Measurements from ENCODE around the gene ARHGAP10. TPM values are rescaled to one million over a fixed set of nuclear protein-coding genes. Genes with fewer than 3 reads are reported as not detected.

Gene ARHGAP10
- total and polyA plus RNA-seq, 4 experiments from 2014 or later: 6.4 to 8.3 (median 7.8) TPM

DNA sequence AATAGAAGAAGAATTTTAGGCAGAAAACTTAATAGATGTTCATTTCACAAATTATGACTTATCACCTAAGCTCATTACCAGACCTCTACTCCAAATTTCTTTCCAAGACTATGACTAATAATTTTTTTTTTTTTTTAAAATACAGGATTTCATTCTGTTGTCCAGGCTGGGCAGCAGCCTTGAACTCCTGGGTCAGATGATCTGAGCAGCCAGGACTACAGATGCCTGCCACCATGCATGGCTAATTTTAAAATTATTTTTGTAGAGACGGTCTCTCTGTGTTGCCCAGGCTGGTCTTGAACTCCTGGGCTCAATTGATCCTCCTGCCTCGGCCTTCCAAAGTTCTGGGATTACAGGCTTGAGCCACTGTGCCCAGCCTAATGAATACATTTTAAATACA lies 119.2 kb downstream of the ARHGAP10 start:
- Histone ChIP-seq H3K4me3 (ENCODE audit: low read length in 2 of 2) (no peak overlapping the region), H3K9me3 (ENCODE audit: control insufficient read depth in 1 of 2, low read length in 2 of 2) (no peaks in the 10 kb centered on the region), H3K36me3 (ENCODE audit: insufficient read depth, low read length) (no peaks in the 10 kb centered on the region), H3K4me1 (ENCODE audit: insufficient read depth, low read length) (peaks cover 7% of the 10 kb centered on the region), H3K27ac (ENCODE audit: low read depth, low read length) (no peak overlapping the region), H3K27me3 (ENCODE audit: insufficient read depth, low read length) (no peaks in the 10 kb centered on the region)
- H3K36me3 Mint-ChIP-seq: peaks cover 7 to 18% of the 10 kb centered on the region in 2 donors
- H3K27ac Mint-ChIP-seq: no peak overlapping the region
- no peak for DNase-seq
- no peak overlapping the region for H3K4me3 Mint-ChIP-seq
- H3K4me1 Mint-ChIP-seq: no peaks in the 10 kb centered on the region
- H3K9me3 Mint-ChIP-seq: peaks cover 0 to 2% (median 0%) of the 10 kb centered on the region in 8 donors
- CTCF ChIA-PET (ENCODE audit: partially characterized antibody): interaction anchor here (5.5 kb wide), 1 partner anchor 14 kb away, joined by 36 read pairs; no protein-coding TSS in a partner anchor
- POLR2A ChIA-PET (ENCODE audit: partially characterized antibody): no interaction called here
- intact Hi-C loops (cut with micrococcal nuclease): no loop called here
- H3K27me3 Mint-ChIP-seq: no peaks in the 10 kb centered on the region

DNA sequence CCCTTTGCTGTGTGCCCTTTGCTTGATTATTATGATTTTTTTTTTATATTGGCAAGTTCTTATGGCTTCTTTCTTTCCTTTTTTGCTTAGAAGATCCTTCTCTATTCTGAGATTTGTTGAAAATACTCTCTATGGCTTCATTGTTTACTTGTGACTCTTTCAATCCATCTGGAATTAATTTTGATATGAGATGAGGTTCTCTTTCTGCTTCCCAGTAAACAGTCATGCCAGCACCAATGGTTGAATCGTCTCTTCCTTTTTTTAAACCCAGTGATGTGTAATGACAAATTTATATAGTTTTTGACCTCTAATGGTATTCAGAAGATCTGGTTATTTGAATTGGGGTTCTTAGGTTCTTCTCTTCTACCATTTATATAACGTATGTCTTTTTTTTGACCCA lies 121.8 kb downstream of the ARHGAP10 start:
- H3K9me3 ChIP-seq (ENCODE audit: control insufficient read depth in 1 of 2, low read length in 2 of 2): no peaks in the 10 kb centered on the region
- CTCF ChIA-PET (ENCODE audit: partially characterized antibody): interaction anchor here (1.9 kb wide), 1 partner anchor 13 kb away, joined by 7 read pairs; no protein-coding TSS in a partner anchor
- no peak overlapping the region for H3K27ac Mint-ChIP-seq
- no peaks in the 10 kb centered on the region for H3K27me3 ChIP-seq (ENCODE audit: insufficient read depth, low read length)
- H3K4me3 Mint-ChIP-seq: no peak overlapping the region
- no peak overlapping the region for H3K27ac ChIP-seq (ENCODE audit: low read depth, low read length)
- H3K4me1 Mint-ChIP-seq: no peaks in the 10 kb centered on the region
- H3K4me3 ChIP-seq (ENCODE audit: low read length in 2 of 2): no peak overlapping the region
- H3K36me3 Mint-ChIP-seq: peaks cover 6 to 16% of the 10 kb centered on the region in 2 donors
- POLR2A ChIA-PET (ENCODE audit: partially characterized antibody): no interaction called here
- peaks cover 0 to 2% (median 0%) of the 10 kb centered on the region in 8 donors for H3K9me3 Mint-ChIP-seq
- intact Hi-C loops (cut with micrococcal nuclease): no loop called here
- no peak for DNase-seq
- no peaks in the 10 kb centered on the region for H3K36me3 ChIP-seq (ENCODE audit: insufficient read depth, low read length)
- H3K4me1 ChIP-seq (ENCODE audit: insufficient read depth, low read length): no peaks in the 10 kb centered on the region
- no peaks in the 10 kb centered on the region for H3K27me3 Mint-ChIP-seq

DNA sequence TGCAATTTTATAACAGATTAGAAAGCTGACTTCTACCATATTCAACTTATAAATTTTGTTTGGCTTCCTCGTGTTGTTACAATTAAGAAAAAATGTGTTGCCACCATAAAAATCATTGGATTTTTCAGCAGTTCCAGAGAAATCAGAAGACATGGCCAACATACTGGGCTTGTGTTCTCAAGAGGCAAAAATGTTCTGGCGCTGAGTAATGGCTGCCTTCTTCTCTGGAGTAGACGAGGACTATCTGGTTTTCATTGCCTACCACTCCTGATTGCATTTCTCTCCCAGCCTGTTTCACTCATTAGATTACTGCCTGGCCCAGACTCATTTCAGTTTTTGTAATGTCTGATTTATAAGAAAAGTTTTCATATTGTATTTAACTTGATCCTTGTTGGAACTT lies 122.3 kb downstream of the ARHGAP10 start:
- CTCF ChIA-PET (ENCODE audit: partially characterized antibody): interaction anchor here (1.9 kb wide), 1 partner anchor 13 kb away, joined by 7 read pairs; no protein-coding TSS in a partner anchor
- Mint-ChIP-seq H3K27ac (no peak overlapping the region), H3K36me3 (peaks cover 4 to 16% of the 10 kb centered on the region in 2 donors), H3K9me3 (peaks cover 0 to 2% (median 0%) of the 10 kb centered on the region in 8 donors), H3K4me1 (no peaks in the 10 kb centered on the region), H3K27me3 (no peaks in the 10 kb centered on the region), H3K4me3 (no peak overlapping the region)
- no peaks in the 10 kb centered on the region for H3K9me3 ChIP-seq (ENCODE audit: control insufficient read depth in 1 of 2, low read length in 2 of 2)
- no peak for DNase-seq
- H3K4me1 ChIP-seq (ENCODE audit: insufficient read depth, low read length): no peaks in the 10 kb centered on the region
- no peak overlapping the region for H3K27ac ChIP-seq (ENCODE audit: low read depth, low read length)
- H3K36me3 ChIP-seq (ENCODE audit: insufficient read depth, low read length): no peaks in the 10 kb centered on the region
- POLR2A ChIA-PET (ENCODE audit: partially characterized antibody): no interaction called here
- intact Hi-C loops (cut with micrococcal nuclease): no loop called here
- no peak overlapping the region for H3K4me3 ChIP-seq (ENCODE audit: low read length in 2 of 2)
- H3K27me3 ChIP-seq (ENCODE audit: insufficient read depth, low read length): no peaks in the 10 kb centered on the region

DNA sequence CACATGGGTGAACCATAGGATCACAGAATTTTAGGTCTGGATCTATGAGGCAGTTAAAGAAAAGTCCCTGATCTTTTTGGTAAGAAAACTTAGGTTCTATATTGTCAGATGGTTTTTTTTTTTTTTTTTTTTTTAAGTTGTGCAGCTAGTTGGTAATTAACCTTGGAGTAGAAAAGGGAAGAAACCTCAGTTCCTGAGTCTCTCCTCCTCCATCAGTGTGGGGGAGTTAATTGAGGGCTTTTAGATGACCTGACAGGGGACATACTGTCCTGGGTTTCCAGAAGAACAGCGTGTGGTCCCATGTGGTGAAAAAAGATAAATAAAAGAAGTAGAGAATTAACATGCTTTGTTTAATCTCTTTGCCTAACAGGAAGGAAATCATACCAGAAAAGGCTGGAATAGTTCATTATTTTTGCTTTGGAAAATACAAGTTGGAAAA lies 123.7 kb downstream of the ARHGAP10 start:
- Histone ChIP-seq H3K27ac (ENCODE audit: low read depth, low read length) (no peak overlapping the region), H3K9me3 (ENCODE audit: control insufficient read depth in 1 of 2, low read length in 2 of 2) (no peaks in the 10 kb centered on the region), H3K27me3 (ENCODE audit: insufficient read depth, low read length) (no peaks in the 10 kb centered on the region), H3K4me3 (ENCODE audit: low read length in 2 of 2) (no peak overlapping the region), H3K36me3 (ENCODE audit: insufficient read depth, low read length) (no peaks in the 10 kb centered on the region), H3K4me1 (ENCODE audit: insufficient read depth, low read length) (no peaks in the 10 kb centered on the region)
- H3K36me3 Mint-ChIP-seq: peaks cover 4 to 5% of the 10 kb centered on the region in 2 donors
- CTCF ChIA-PET (ENCODE audit: partially characterized antibody): interaction anchor here (3.7 kb wide), 1 partner anchor 11 kb away, joined by 41 read pairs; no protein-coding TSS in a partner anchor
- H3K4me1 Mint-ChIP-seq: no peaks in the 10 kb centered on the region
- no peaks in the 10 kb centered on the region for H3K9me3 Mint-ChIP-seq
- no peak overlapping the region for H3K27ac Mint-ChIP-seq
- intact Hi-C loops (cut with micrococcal nuclease): no loop called here
- no peaks in the 10 kb centered on the region for H3K27me3 Mint-ChIP-seq
- no peak overlapping the region for H3K4me3 Mint-ChIP-seq
- DNase-seq: no peak
- POLR2A ChIA-PET (ENCODE audit: partially characterized antibody): no interaction called here

DNA sequence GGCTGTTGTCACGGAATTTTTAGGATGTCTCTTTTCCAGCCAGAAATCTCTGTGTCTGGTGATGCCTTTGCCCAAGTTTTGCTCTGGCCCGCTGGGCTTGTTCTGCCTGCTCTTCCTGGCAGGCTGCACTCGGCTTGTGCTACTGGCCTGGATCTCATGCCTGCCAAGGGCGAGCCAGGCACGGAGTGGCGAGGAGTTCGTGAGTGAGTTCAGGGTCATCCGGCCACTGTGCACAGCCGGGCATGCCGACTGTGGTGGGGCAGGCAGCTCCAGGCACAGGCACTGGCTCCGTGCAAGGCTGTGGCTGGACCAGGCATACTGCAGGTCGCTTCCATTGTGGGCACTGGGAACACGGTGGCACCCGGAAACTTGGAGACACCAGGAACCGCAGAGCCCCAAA lies 129.1 kb downstream of the ARHGAP10 start:
- no peak overlapping the region for H3K4me3 Mint-ChIP-seq
- Histone ChIP-seq H3K4me3 (ENCODE audit: low read length in 2 of 2) (no peak overlapping the region), H3K9me3 (ENCODE audit: control insufficient read depth in 1 of 2, low read length in 2 of 2) (no peaks in the 10 kb centered on the region), H3K4me1 (ENCODE audit: insufficient read depth, low read length) (no peaks in the 10 kb centered on the region), H3K27ac (ENCODE audit: low read depth, low read length) (no peak overlapping the region), H3K36me3 (ENCODE audit: insufficient read depth, low read length) (no peaks in the 10 kb centered on the region), H3K27me3 (ENCODE audit: insufficient read depth, low read length) (no peaks in the 10 kb centered on the region)
- intact Hi-C loops (cut with micrococcal nuclease): no loop called here
- no peaks in the 10 kb centered on the region for H3K9me3 Mint-ChIP-seq
- H3K4me1 Mint-ChIP-seq: peaks cover 0 to 2% (median 0%) of the 10 kb centered on the region in 4 donors
- CTCF ChIA-PET (ENCODE audit: partially characterized antibody): interaction anchor here (1.5 to 7.5 kb wide), 2 partner anchors 16 to 151 kb away, joined by 3 to 261 read pairs; no protein-coding TSS in a partner anchor
- peaks cover 0 to 5% of the 10 kb centered on the region in 2 donors for H3K36me3 Mint-ChIP-seq
- no peak for DNase-seq
- POLR2A ChIA-PET (ENCODE audit: partially characterized antibody): no interaction called here
- H3K27me3 Mint-ChIP-seq: no peaks in the 10 kb centered on the region
- no peak overlapping the region for H3K27ac Mint-ChIP-seq

DNA sequence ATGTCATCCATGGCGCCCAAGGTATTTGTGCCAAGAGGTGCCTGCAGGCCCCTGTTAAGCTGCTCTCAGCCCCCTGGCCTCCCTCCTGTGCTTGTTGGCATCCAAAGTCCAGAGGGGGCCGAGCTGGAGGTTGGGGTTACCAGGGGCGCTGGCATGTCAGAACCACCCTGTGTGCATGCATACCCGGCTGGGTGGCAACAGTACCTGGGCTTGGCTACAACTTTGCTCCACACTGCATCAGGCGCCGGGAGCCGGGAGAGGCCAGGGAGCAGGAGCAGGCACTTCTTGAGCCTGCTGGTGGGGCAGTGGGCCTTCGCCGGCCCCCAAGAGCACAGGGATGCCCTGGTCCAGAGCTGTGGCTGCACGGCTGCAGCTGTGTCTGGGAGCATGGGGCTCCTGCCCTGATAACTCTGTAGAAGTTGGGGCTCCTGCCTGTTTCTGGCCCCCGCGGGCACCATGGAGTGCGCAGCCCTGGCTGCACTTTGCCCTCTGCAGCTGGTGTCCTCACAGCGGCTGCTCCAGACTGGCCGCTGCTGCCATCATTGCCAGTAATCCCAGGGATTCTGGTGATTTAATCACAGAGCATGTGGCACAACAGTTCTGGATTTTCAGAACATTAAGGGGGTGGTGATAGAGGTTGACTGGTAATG lies 130.3 kb downstream of the ARHGAP10 start:
- intact Hi-C loops (cut with micrococcal nuclease): no loop called here
- H3K4me1 ChIP-seq (ENCODE audit: insufficient read depth, low read length): no peaks in the 10 kb centered on the region
- DNase-seq: no peak
- no peak overlapping the region for H3K4me3 ChIP-seq (ENCODE audit: low read length in 2 of 2)
- no peaks in the 10 kb centered on the region for H3K9me3 ChIP-seq (ENCODE audit: control insufficient read depth in 1 of 2, low read length in 2 of 2)
- H3K36me3 ChIP-seq (ENCODE audit: insufficient read depth, low read length): no peaks in the 10 kb centered on the region
- Mint-ChIP-seq H3K4me3 (no peak overlapping the region), H3K27ac (no peak overlapping the region), H3K9me3 (no peaks in the 10 kb centered on the region), H3K36me3 (peaks cover 4 to 8% of the 10 kb centered on the region in 2 donors), H3K27me3 (no peaks in the 10 kb centered on the region), H3K4me1 (peaks cover 0 to 2% (median 0%) of the 10 kb centered on the region in 4 donors)
- ChIA-PET CTCF (ENCODE audit: partially characterized antibody) (interaction anchor here (1.0 to 7.5 kb wide), 3 partner anchors 15 to 344 kb away, joined by 3 to 261 read pairs (median 3); no protein-coding TSS in a partner anchor), POLR2A (ENCODE audit: partially characterized antibody) (no interaction called here)
- no peak overlapping the region for H3K27ac ChIP-seq (ENCODE audit: low read depth, low read length)
- H3K27me3 ChIP-seq (ENCODE audit: insufficient read depth, low read length): no peaks in the 10 kb centered on the region

DNA sequence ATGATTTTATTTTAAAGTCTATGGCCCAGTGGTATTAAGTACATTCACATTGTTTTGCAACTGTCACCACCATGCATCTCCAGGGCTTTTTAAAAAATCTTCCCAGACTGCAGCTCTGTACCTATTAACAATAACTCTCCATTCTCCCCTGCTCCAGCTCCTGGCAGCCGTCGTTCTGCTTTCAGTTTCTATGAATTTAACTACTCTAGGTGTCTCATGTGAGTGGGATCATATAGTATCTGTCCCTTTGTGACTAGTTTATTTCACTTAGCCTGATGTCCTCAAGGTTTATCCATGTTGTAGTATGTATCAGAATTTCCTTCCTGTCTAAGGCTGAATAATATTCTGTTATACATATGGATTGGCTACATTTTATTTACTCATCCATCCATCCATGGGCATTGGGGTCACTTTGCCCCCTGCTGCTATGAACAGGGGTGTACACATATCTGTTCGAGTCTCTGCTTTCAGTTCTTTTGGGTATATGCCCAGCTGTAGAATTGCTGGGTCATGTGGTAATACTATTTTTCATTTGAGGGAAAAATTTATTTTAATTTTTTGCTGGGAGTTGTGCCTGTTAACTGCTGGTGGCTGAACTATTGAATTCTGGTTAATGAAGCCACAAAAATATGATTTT lies 131.3 kb downstream of the ARHGAP10 start:
- Mint-ChIP-seq H3K4me1 (peaks cover 0 to 2% (median 0%) of the 10 kb centered on the region in 4 donors), H3K36me3 (peaks cover 4 to 11% of the 10 kb centered on the region in 2 donors), H3K27me3 (no peaks in the 10 kb centered on the region), H3K9me3 (no peaks in the 10 kb centered on the region), H3K4me3 (no peak overlapping the region), H3K27ac (peak overlapping the region in 2 of 7 donors; percentile 14 to 19)
- H3K4me1 ChIP-seq (ENCODE audit: insufficient read depth, low read length): no peaks in the 10 kb centered on the region
- H3K36me3 ChIP-seq (ENCODE audit: insufficient read depth, low read length): no peaks in the 10 kb centered on the region
- H3K27me3 ChIP-seq (ENCODE audit: insufficient read depth, low read length): no peaks in the 10 kb centered on the region
- ChIA-PET CTCF (ENCODE audit: partially characterized antibody) (interaction anchor here (1.1 to 7.5 kb wide), 3 partner anchors 15 to 153 kb away, joined by 3 to 261 read pairs (median 36); no protein-coding TSS in a partner anchor), POLR2A (ENCODE audit: partially characterized antibody) (no interaction called here)
- DNase-seq: no peak
- H3K9me3 ChIP-seq (ENCODE audit: control insufficient read depth in 1 of 2, low read length in 2 of 2): no peaks in the 10 kb centered on the region
- intact Hi-C loops (cut with micrococcal nuclease): no loop called here
- no peak overlapping the region for H3K4me3 ChIP-seq (ENCODE audit: low read length in 2 of 2)
- H3K27ac ChIP-seq (ENCODE audit: low read depth, low read length): no peak overlapping the region
